H1 (cell line): Measurements from ENCODE around the gene TTC31. TPM values are rescaled to one million over a fixed set of nuclear protein-coding genes. Genes with fewer than 3 reads are reported as not detected.

ENCODE experiments used
- CTCF ChIA-PET: fragments of 300-600 bp; sonication (Branson Sonifier 250); formaldehyde crosslinking; loops from one replicate; lab custom pipeline; 2021; ENCODE audit not compliant: partially characterized antibody; lab: Charles Lee
- POLR2A ChIA-PET: fragments of 300-600 bp; sonication (Branson Sonifier 250); formaldehyde crosslinking; loops from one replicate; lab custom pipeline; 2021; ENCODE audit warnings: inconsistent platforms; ENCODE audit not compliant: partially characterized antibody; lab: Charles Lee
- DNase-seq, 2 experiments: peaks; one replicate each; pipeline versions ENCODE4 v3.0.0 to v3.0.0-alpha.2; 2010 to 2022; ENCODE audit warnings: low spot score in 2 of 2, low read depth in 1 of 2, mixed read lengths in 1 of 2
- FAIRE-seq: peaks from 2 replicates; lab custom pipeline; 2011; peaks lifted over from hg19 to GRCh38; lab: Jason Lieb, UNC
- H2AFZ ChIP-seq: 2 replicates; pipeline ENCODE4 v1.8.1; 2012; ENCODE audit warnings: low read length, inconsistent platforms
- H2AK5ac ChIP-seq: 2 replicates; pipeline ENCODE4 v1.6.1; 2013; ENCODE audit warnings: low read depth, low read length
- H2BK120ac ChIP-seq: replicated peaks from 2 replicates; pipeline ENCODE3; 2013; ENCODE audit warnings: low read depth, low read length, inconsistent platforms
- H2BK12ac ChIP-seq: 2 replicates; pipeline ENCODE4 v1.6.1; 2013; ENCODE audit warnings: low read depth, low read length
- H2BK15ac ChIP-seq: 2 replicates; pipeline ENCODE4 v1.6.1; 2013; ENCODE audit warnings: low read length
- H2BK20ac ChIP-seq: 2 replicates; pipeline ENCODE4 v1.6.1; 2013; ENCODE audit warnings: low read length
- H2BK5ac ChIP-seq: 2 replicates; pipeline ENCODE4 v1.6.1; 2013; ENCODE audit warnings: low read depth, low read length
- H3K14ac ChIP-seq: 2 replicates; pipeline ENCODE4 v1.6.1; 2013; ENCODE audit warnings: inconsistent platforms; ENCODE audit not compliant: insufficient read length
- H3K18ac ChIP-seq: 2 replicates; pipeline ENCODE4 v1.6.1; 2013; ENCODE audit warnings: low read length; ENCODE audit errors: extremely low read depth
- H3K23ac ChIP-seq: 2 replicates; pipeline ENCODE4 v1.6.1; 2013; ENCODE audit warnings: inconsistent platforms; ENCODE audit not compliant: insufficient read length
- H3K23me2 ChIP-seq: 2 replicates; pipeline ENCODE4 v1.6.1; 2013; ENCODE audit warnings: low read depth, low read length
- H3K27ac ChIP-seq: 2 replicates; pipeline ENCODE4 v1.6.1; 2011; ENCODE audit warnings: low read depth, low read length, inconsistent platforms
- H3K27me3 ChIP-seq, 4 experiments: replicated peaks in 1 of 4; 1 replicate in 1 of 4; 2 replicates in 3 of 4; pipeline versions ENCODE4 v1.6.1 to v1.8.1; 2011 to 2013; ENCODE audit warnings: low read length in 3 of 4, mild to moderate bottlenecking in 3 of 4, inconsistent platforms in 2 of 4, mixed read lengths in 2 of 4, moderate library complexity in 1 of 4; ENCODE audit not compliant: control insufficient read depth in 3 of 4, insufficient read depth in 3 of 4; ENCODE audit errors: extremely low read depth in 1 of 4
- H3K36me3 ChIP-seq, 4 experiments: 2 replicates each; pipeline versions ENCODE4 v1.6.1 to v1.8.1; 2011 to 2013; ENCODE audit warnings: mild to moderate bottlenecking in 4 of 4, low read length in 3 of 4, moderate library complexity in 2 of 4, control low read depth in 1 of 4, inconsistent platforms in 1 of 4; ENCODE audit not compliant: insufficient read depth in 4 of 4, control insufficient read depth in 2 of 4
- H3K4ac ChIP-seq: replicated peaks from 2 replicates; pipeline ENCODE3; 2013; ENCODE audit warnings: low read length, low read depth, mixed read lengths, inconsistent platforms; ENCODE audit not compliant: insufficient read length
- H3K4me1 ChIP-seq, 4 experiments: replicated peaks in 1 of 4; 1 replicate in 1 of 4; 2 replicates in 3 of 4; pipeline versions ENCODE4 v1.6.1 to v1.8.1; 2011 to 2013; ENCODE audit warnings: low read length in 3 of 4, inconsistent platforms in 2 of 4, mixed read lengths in 1 of 4; ENCODE audit not compliant: insufficient read depth in 4 of 4, control insufficient read depth in 3 of 4
- H3K4me2 ChIP-seq, 2 experiments: 2 replicates each; pipeline versions ENCODE4 v1.6.1 to v1.8.1; 2011 to 2013; ENCODE audit warnings: low read depth in 2 of 2, low read length in 2 of 2, control low read depth in 1 of 2, inconsistent platforms in 1 of 2, mild to moderate bottlenecking in 1 of 2; ENCODE audit not compliant: insufficient read depth in 1 of 2
- H3K4me3 ChIP-seq, 4 experiments: fragments of 200-600, 300-600 bp in 1 of 4; sonication (generic), shearing (Covaris generic), sonication (Bioruptor Twin) in 1 of 4; 2 replicates each; pipeline versions ENCODE4 v1.5.1 to v1.8.1; 2011 to 2016; ENCODE audit warnings: low read length in 4 of 4, low read depth in 3 of 4, control low read depth in 2 of 4, inconsistent platforms in 2 of 4, mild to moderate bottlenecking in 2 of 4, mixed read lengths in 1 of 4, moderate library complexity in 1 of 4; ENCODE audit not compliant: insufficient read depth in 2 of 4; ENCODE audit errors: extremely low read depth in 1 of 4
- H3K56ac ChIP-seq: replicated peaks from 2 replicates; pipeline ENCODE3; 2013; ENCODE audit warnings: low read depth, mild to moderate bottlenecking, mixed read lengths, low read length, inconsistent platforms; ENCODE audit not compliant: insufficient read length
- H3K79me1 ChIP-seq: 2 replicates; pipeline ENCODE4 v1.6.1; 2013; ENCODE audit warnings: low read depth, low read length, control low read depth
- H3K79me2 ChIP-seq, 2 experiments: 2 replicates each; pipeline versions ENCODE4 v1.6.1 to v1.8.1; 2012 to 2013; ENCODE audit warnings: low read length in 2 of 2, mild to moderate bottlenecking in 2 of 2, inconsistent platforms in 1 of 2; ENCODE audit not compliant: insufficient read depth in 2 of 2, control insufficient read depth in 1 of 2
- H3K9ac ChIP-seq, 4 experiments: replicated peaks in 1 of 4; 1 replicate in 1 of 4; 2 replicates in 3 of 4; pipeline versions ENCODE4 v1.6.1 to v1.8.1; 2011 to 2013; ENCODE audit warnings: low read depth in 3 of 4, low read length in 3 of 4, control low read depth in 2 of 4, mild to moderate bottlenecking in 2 of 4, moderate library complexity in 2 of 4, inconsistent platforms in 1 of 4; ENCODE audit errors: extremely low read depth in 1 of 4
- H3K9me3 ChIP-seq, 2 experiments: 2 replicates each; pipeline versions ENCODE4 v1.6.1 to v1.8.1; 2012 to 2013; ENCODE audit warnings: mild to moderate bottlenecking in 2 of 2, moderate library complexity in 2 of 2, control low read depth in 1 of 2, inconsistent platforms in 1 of 2, low read depth in 1 of 2, low read length in 1 of 2, mixed read lengths in 1 of 2; ENCODE audit not compliant: insufficient read depth in 2 of 2
- H4K20me1 ChIP-seq, 2 experiments: replicated peaks in 1 of 2; 2 replicates each; pipeline versions ENCODE3 to v1.8.1; 2011 to 2013; ENCODE audit warnings: inconsistent platforms in 2 of 2, low read length in 2 of 2, mild to moderate bottlenecking in 1 of 2; ENCODE audit not compliant: insufficient read depth in 2 of 2, control insufficient read depth in 1 of 2
- H4K5ac ChIP-seq: 2 replicates; pipeline ENCODE4 v1.6.1; 2013; ENCODE audit warnings: low read length, low read depth, mixed read lengths, inconsistent platforms; ENCODE audit not compliant: insufficient read length
- H4K8ac ChIP-seq: 2 replicates; pipeline ENCODE4 v1.8.0; 2013; ENCODE audit warnings: mild to moderate bottlenecking, moderate library complexity, low read length, inconsistent platforms; ENCODE audit not compliant: insufficient read depth; ENCODE audit errors: extremely low read depth
- H4K91ac ChIP-seq: replicated peaks from 2 replicates; pipeline ENCODE3; 2013; ENCODE audit warnings: low read length, mixed read lengths, inconsistent platforms; ENCODE audit not compliant: insufficient read length
- CHD2 ChIP-seq: IDR thresholded peaks from 2 replicates; pipeline ENCODE4 v1.6.1; 2012; ENCODE audit warnings: low read length, improper control_type of control experiment
- CTBP2 ChIP-seq: IDR thresholded peaks from 2 replicates; pipeline ENCODE4 v1.7.0; 2011; ENCODE audit warnings: borderline replicate concordance, mild to moderate bottlenecking, moderate library complexity, mixed read lengths, low read length; ENCODE audit not compliant: insufficient read depth, insufficient read length
- TEAD4 ChIP-seq: IDR thresholded peaks from 2 replicates; pipeline ENCODE4 v1.6.1; 2012; ENCODE audit warnings: low read depth, low read length, inconsistent platforms, mixed read lengths
- WGBS, 2 experiments: shearing (Covaris generic) in 1 of 2; methylation state at CpG; one replicate each; pipeline versions ENCODE4 v1.1.6 to v1.1.7; 2013 to 2015; ENCODE audit warnings: low lambda C conversion rate in 2 of 2, mixed read lengths in 2 of 2, inconsistent platforms in 1 of 2, low coverage in 1 of 2, missing lambda C conversion rate in 1 of 2; ENCODE audit not compliant: insufficient replicate concordance in 2 of 2, insufficient coverage in 1 of 2, insufficient read length in 1 of 2; ENCODE audit errors: extremely low coverage in 1 of 2, missing lambda C conversion rate in 1 of 2; 5-methylcytosine and 5-hydroxymethylcytosine counted together
- polyA plus RNA-seq, 7 experiments: library from polyadenylated mRNA; depleted of rRNA in 3 of 7; stranded (reverse) in 5 of 7; unstranded in 2 of 7; fragments of >200 nt in 5 of 7; fragments of 200-250 nt in 2 of 7; gene quantifications; 1 replicate in 5 of 7; 2 replicates in 1 of 7; 4 replicates in 1 of 7; pipeline versions ENCODE4 v1.2.1 to v1.2.3, GENCODE V29; 2011 to 2013; ENCODE audit warnings: missing spikeins in 2 of 7, mixed read lengths in 2 of 7
- total RNA-seq: library from RNA; stranded (reverse); fragmentation: NEBNext Ultra II Directional; extraction: Animal tissue kit (Norgen Biotek cat#: 25700); gene quantifications from 2 replicates; pipeline ENCODE4 v1.2.1, GENCODE V29; 2021
- TF ChIP-seq, protein P1 (sequence below): IDR thresholded peaks from 2 replicates; pipeline ENCODE4 v1.6.1; 2011; ENCODE audit warnings: low read depth, mild to moderate bottlenecking, low read length; ENCODE audit not compliant: insufficient read depth
- TF ChIP-seq, protein P2 (sequence below): IDR thresholded peaks from 2 replicates; pipeline ENCODE4 v1.6.1; 2011; ENCODE audit warnings: low read length, improper control_type of control experiment

TTC31 gene
- total and polyA plus RNA-seq, 2 of the 8 experiments (the other 6 are each of a cell fraction or from before 2014, with no cell fraction given) = 28.8 to 29.9 TPM

DNA sequence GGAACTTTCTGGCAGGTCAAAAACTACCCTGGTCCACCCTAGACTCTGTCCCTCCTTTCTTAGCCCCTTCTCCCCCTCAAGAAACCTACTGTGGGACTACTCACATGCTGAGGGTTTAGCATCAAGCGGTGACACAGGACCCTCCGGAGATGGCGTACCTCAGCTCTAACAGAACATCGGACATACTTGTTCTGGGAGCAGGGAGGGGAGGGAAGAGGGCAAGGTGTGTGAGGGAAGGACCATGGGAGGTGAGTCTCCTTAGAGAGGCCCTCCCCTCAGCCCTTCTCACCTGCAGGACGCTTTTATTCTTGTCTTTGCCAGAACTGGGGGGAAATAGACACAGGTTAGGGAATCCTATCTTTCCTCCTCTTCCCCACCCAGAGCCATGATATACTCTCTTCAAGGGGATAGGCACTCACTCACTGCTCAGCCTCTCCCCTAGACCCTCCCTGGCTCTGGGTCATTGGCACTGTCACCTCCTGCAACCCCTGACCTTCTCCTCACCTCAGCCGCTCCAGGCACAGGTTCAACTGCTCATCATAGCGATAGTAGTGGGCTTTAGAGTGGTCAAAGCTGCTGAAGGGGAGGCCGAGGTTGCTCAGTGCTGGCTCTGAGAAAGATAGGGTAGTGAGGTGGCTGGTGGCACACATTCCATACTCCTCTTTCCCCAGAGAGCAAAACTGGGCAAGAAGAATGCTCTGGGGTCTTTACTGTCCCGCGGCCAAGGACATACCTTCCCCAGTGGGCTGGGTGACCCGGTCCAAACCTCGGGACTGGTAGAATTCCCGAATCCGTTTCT is 22.8 kb downstream of the TTC31 start:
- Histone ChIP-seq H2BK20ac (no peak overlapping the region), H3K18ac (no peak overlapping the region), H2BK120ac (no peak overlapping the region), H2BK12ac (no peak overlapping the region), H3K23me2 (peaks cover 26% of the 10 kb centered on the region), H3K4me3 (no peak overlapping the region), H2BK5ac (no peak overlapping the region), H4K91ac (no peak overlapping the region), H4K5ac (no peak overlapping the region), H3K79me1 (no peaks in the 10 kb centered on the region), H3K27ac (no peak overlapping the region), H3K56ac (no peak overlapping the region), H2BK15ac (no peak overlapping the region), H3K27me3 (peaks cover 51 to 80% (median 76%) of the 10 kb centered on the region in 4 experiments), H2AK5ac (no peak overlapping the region), H3K79me2 (peaks cover 0 to 3% of the 10 kb centered on the region in 2 experiments; a peak in 1 of 4 replicates), H2AFZ (no peak overlapping the region), H3K23ac (no peak overlapping the region), H3K14ac (no peak overlapping the region), H3K4ac (no peak overlapping the region), H3K36me3 (peaks cover 0 to 9% (median 4%) of the 10 kb centered on the region in 4 experiments; a peak in 6 of 8 replicates), H3K4me1 (peaks cover 7 to 37% (median 30%) of the 10 kb centered on the region in 4 experiments), H3K4me2 (no peak overlapping the region; a peak in 1 of 4 replicates), H4K8ac (no peak overlapping the region), H3K9me3 (no peaks in the 10 kb centered on the region), H3K9ac (no peak overlapping the region), H4K20me1 (peaks cover 0 to 6% of the 10 kb centered on the region in 2 experiments)
- ChIA-PET CTCF (interaction anchor here (1.0 to 3.5 kb wide), 9 partner anchors 8 to 82 kb away, joined by 3 to 20 read pairs (median 6); partner anchors contain the start of genes DQX1, LOXL3 and TLX2), POLR2A (interaction anchor here (1.2 to 3.9 kb wide), 5 partner anchors 10 to 69 kb away, joined by 4 to 17 read pairs (median 11); partner anchors contain the start of genes DQX1 and WBP1)
- no peak for DNase-seq
- FAIRE-seq = no peak
- WGBS, 2 experiments = 93% methylated on average over 14 of the region's 14 CpGs; no CpG with 5 or more reads in 1 of the 2 experiments
- TF ChIP-seq, protein P1, sequence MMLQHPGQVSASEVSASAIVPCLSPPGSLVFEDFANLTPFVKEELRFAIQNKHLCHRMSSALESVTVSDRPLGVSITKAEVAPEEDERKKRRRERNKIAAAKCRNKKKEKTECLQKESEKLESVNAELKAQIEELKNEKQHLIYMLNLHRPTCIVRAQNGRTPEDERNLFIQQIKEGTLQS = no peak
- TF ChIP-seq CTBP2 (no peak), CHD2 (no peak), TEAD4 (no peak)
- TF ChIP-seq, protein P2, sequence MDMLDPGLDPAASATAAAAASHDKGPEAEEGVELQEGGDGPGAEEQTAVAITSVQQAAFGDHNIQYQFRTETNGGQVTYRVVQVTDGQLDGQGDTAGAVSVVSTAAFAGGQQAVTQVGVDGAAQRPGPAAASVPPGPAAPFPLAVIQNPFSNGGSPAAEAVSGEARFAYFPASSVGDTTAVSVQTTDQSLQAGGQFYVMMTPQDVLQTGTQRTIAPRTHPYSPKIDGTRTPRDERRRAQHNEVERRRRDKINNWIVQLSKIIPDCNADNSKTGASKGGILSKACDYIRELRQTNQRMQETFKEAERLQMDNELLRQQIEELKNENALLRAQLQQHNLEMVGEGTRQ = no peak
